ENCODE measurements around the gene HEPHL1. TPM values are rescaled to one million over a fixed set of nuclear protein-coding genes. Genes with fewer than 3 reads are reported as not detected.

HEPHL1 gene
- total RNA-seq, 1 donor from 2014 or later, result not detected

GRCh38 chr11:94100253-94100652 is 79.1 kb downstream of the HEPHL1 start:
- Histone ChIP-seq H3K27me3 (no peaks in the 10 kb centered on the region), H3K36me3 (no peaks in the 10 kb centered on the region), H3K4me3 (no peak overlapping the region), H3K27ac (no peak overlapping the region), H3K4me1 (no peaks in the 10 kb centered on the region), H3K9me3 (no peaks in the 10 kb centered on the region)
- no peak for TF ChIP-seq CTCF (IDR thresholded peaks at IDR 0.05)
- intact Hi-C loops (cut with DNase I), result no loop called here
- DNase-seq (ENCODE audit: low spot score in 2 of 2), result no peak

GRCh38 chr11:94103471-94103870 is 82.3 kb downstream of the HEPHL1 start:
- intact Hi-C loops (cut with DNase I), result no loop called here
- Histone ChIP-seq H3K4me1 (no peaks in the 10 kb centered on the region), H3K36me3 (no peaks in the 10 kb centered on the region), H3K9me3 (peaks cover 0 to under 1% of the 10 kb centered on the region in 2 donors), H3K4me3 (no peak overlapping the region), H3K27ac (no peak overlapping the region), H3K27me3 (no peaks in the 10 kb centered on the region)
- no peak for DNase-seq (ENCODE audit: low spot score in 2 of 2)
- no peak for TF ChIP-seq CTCF (IDR thresholded peaks at IDR 0.05)

- no peaks in the 10 kb centered on the region for H3K4me1 ChIP-seq
- no peaks in the 10 kb centered on the region for H3K27me3 ChIP-seq
- no peak for DNase-seq (ENCODE audit: low spot score in 2 of 2)
- intact Hi-C loops (cut with DNase I), result no loop called here
- no peak overlapping the region for H3K4me3 ChIP-seq
- no peak for TF ChIP-seq CTCF (IDR thresholded peaks at IDR 0.05)
- H3K9me3 ChIP-seq, result peaks cover 0 to 9% of the 10 kb centered on the region in 2 donors
- no peak overlapping the region for H3K27ac ChIP-seq
- H3K36me3 ChIP-seq, result no peaks in the 10 kb centered on the region
Observed at GRCh38 chr11:94104734-94105133, 83.6 kb downstream of the HEPHL1 start.

- no peak overlapping the region for H3K4me3 ChIP-seq
- peaks cover 0 to 9% of the 10 kb centered on the region in 2 donors for H3K9me3 ChIP-seq
- H3K36me3 ChIP-seq, result no peaks in the 10 kb centered on the region
- intact Hi-C loops (cut with DNase I), result no loop called here
- no peak for DNase-seq (ENCODE audit: low spot score in 2 of 2)
- peaks cover 2 to 3% of the 10 kb centered on the region in 2 donors for H3K4me1 ChIP-seq
- TF ChIP-seq CTCF (IDR thresholded peaks at IDR 0.05), result no peak
- H3K27ac ChIP-seq, result no peak overlapping the region
- no peaks in the 10 kb centered on the region for H3K27me3 ChIP-seq
Observed at GRCh38 chr11:94106716-94107115, 85.6 kb downstream of the HEPHL1 start.

- intact Hi-C loops (cut with DNase I), result no loop called here
- H3K4me1 ChIP-seq, result peaks cover 5% of the 10 kb centered on the region in 2 donors
- H3K36me3 ChIP-seq, result no peaks in the 10 kb centered on the region
- TF ChIP-seq CTCF (IDR thresholded peaks at IDR 0.05), result no peak
- no peaks in the 10 kb centered on the region for H3K27me3 ChIP-seq
- no peak for DNase-seq (ENCODE audit: low spot score in 2 of 2)
- H3K4me3 ChIP-seq, result no peak overlapping the region
- H3K9me3 ChIP-seq, result peaks cover 0 to 9% of the 10 kb centered on the region in 2 donors
- no peak overlapping the region for H3K27ac ChIP-seq
Observed at GRCh38 chr11:94107363-94107762, 86.2 kb downstream of the HEPHL1 start.

- H3K9me3 ChIP-seq, result peaks cover 0 to 9% of the 10 kb centered on the region in 2 donors
- H3K4me3 ChIP-seq, result no peak overlapping the region
- no peaks in the 10 kb centered on the region for H3K27me3 ChIP-seq
- H3K36me3 ChIP-seq, result no peaks in the 10 kb centered on the region
- no peak for TF ChIP-seq CTCF (IDR thresholded peaks at IDR 0.05)
- peaks cover 5 to 17% of the 10 kb centered on the region in 2 donors for H3K4me1 ChIP-seq
- no peak for DNase-seq (ENCODE audit: low spot score in 2 of 2)
- intact Hi-C loops (cut with DNase I), result no loop called here
- H3K27ac ChIP-seq, result peak overlapping the region; percentile 39 to 64
Observed at GRCh38 chr11:94111241-94111640, 90.1 kb downstream of the HEPHL1 start.
